Left renal cortex interstitium (tissue), 4 donors: ENCODE measurements around the gene COL8A2. TPM values are rescaled to one million over a fixed set of nuclear protein-coding genes. Genes with fewer than 3 reads are reported as not detected.

Source experiments
- DNase-seq, 4 donors: peaks; one replicate each; pipeline ENCODE4 v3.0.0-alpha.2; 2013; ENCODE audit warnings: low read depth in 4 of 4, low spot score in 2 of 4, missing footprints in 1 of 4
- polyA plus RNA-seq, 4 donors: library from polyadenylated mRNA; unstranded; fragments of 120-200 nt; gene quantifications; one replicate each; pipeline ENCODE4 v1.2.1, GENCODE V29; 2013; ENCODE audit not compliant: insufficient read length in 4 of 4

COL8A2 gene
- polyA plus RNA-seq, 4 donors: 1.6 to 2.8 (median 1.9) TPM

GRCh38 chr1:36093226-36093625, 31.8 kb downstream of the COL8A2 start:
- no peak for DNase-seq

- DNase-seq: no peak
These were observed 32.2 kb downstream of the COL8A2 start for GRCh38 chr1:36092798-36093185.

- DNase-seq: no peak
These were observed 32.7 kb downstream of the COL8A2 start for GRCh38 chr1:36092166-36092797.

GRCh38 chr1:36091698-36092097, 33.3 kb downstream of the COL8A2 start:
- DNase-seq: no peak

GRCh38 chr1:36091141-36091540, 33.9 kb downstream of the COL8A2 start:
- no peak for DNase-seq

- DNase-seq: no peak
These were observed 35.5 kb downstream of the COL8A2 start for GRCh38 chr1:36089393-36090121.

GRCh38 chr1:36088577-36089392, 36.2 kb downstream of the COL8A2 start, which contains the start of gene ADPRS:
Gene ADPRS (plus strand): TSS chr1:36088892. CDS start chr1:36088905, 13 bp downstream.
- DNase-seq: peak in 2 of 4 donors; percentile 73 to 75

GRCh38 chr1:36088265-36088576, 36.8 kb downstream of the COL8A2 start:
- no peak for DNase-seq

GRCh38 chr1:36087233-36088123, 37.5 kb downstream of the COL8A2 start:
- DNase-seq: no peak

- DNase-seq: no peak
These were observed 38.3 kb downstream of the COL8A2 start for GRCh38 chr1:36086529-36087232.

GRCh38 chr1:36085686-36086526, 39.1 kb downstream of the COL8A2 start:
- no peak for DNase-seq

- no peak for DNase-seq
These were observed 39.9 kb downstream of the COL8A2 start for GRCh38 chr1:36085126-36085525.

- no peak for DNase-seq
These were observed 40.4 kb downstream of the COL8A2 start for GRCh38 chr1:36084497-36085115.

GRCh38 chr1:36083635-36084496, 41.2 kb downstream of the COL8A2 start, which contains the start of gene TEKT2:
Gene TEKT2 (plus strand): TSS chr1:36084094. CDS start chr1:36084922, 828 bp downstream.
- peak in 3 of 4 donors; percentile 71 to 75 (median 75) for DNase-seq

- no peak for DNase-seq
These were observed 41.8 kb downstream of the COL8A2 start for GRCh38 chr1:36083219-36083618.

- no peak for DNase-seq
These were observed 43.0 kb downstream of the COL8A2 start for GRCh38 chr1:36081926-36082485.

- DNase-seq: no peak
These were observed 44.2 kb downstream of the COL8A2 start for GRCh38 chr1:36080801-36081200.
